RWPE1 (cell line): Measurements from ENCODE around the gene RARG.

ENCODE experiments used
- CTCF ChIA-PET: fragments of 350-600 bp; sonication (Branson Sonifier 250); formaldehyde crosslinking; extraction: SDS; loops from one replicate; lab custom pipeline; 2021; lab: Yijun Ruan, JAX
- POLR2A ChIA-PET: fragments of 400-600 bp; formaldehyde crosslinking; extraction: SDS; loops from one replicate; lab custom pipeline; 2020; ENCODE audit warnings: antibody characterized with exemption; ENCODE audit not compliant: low non-redundant PET; lab: Yijun Ruan, JAX
- DNase-seq: peaks from one replicate; pipeline ENCODE4 v3.0.0; 2012; ENCODE audit warnings: low spot score
- H3K27ac ChIP-seq: fragments of 450-650 bp; 2 replicates; pipeline ENCODE4 v1.5.1; 2017
- TF ChIP-seq, protein P1 (sequence below): fragments of 450-650 bp; conservative IDR thresholded peaks from 2 replicates; pipeline ENCODE4 v1.5.1; 2017; ENCODE audit warnings: low read depth, mild to moderate bottlenecking

Gene RARG

DNA sequence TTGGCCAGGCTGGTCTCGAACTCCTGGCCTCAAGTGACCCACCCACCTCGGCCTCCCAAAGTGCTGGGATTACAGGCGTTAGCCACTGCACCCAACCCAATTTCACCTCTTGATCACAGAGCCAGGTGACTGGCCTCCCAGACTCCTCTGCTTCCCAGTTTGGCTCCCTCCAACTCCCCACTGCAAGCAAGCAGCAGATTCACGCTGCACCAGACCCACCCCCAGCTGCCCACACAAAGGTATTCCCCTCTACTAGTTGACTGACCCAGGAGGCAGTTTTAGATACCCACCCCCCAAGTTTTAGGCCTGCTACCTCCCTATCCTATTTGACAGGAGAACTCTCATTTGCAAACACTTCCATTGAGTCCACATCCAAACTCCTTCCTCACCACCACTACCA is 5.2 kb downstream of the RARG start:
- peak overlapping the region; percentile 99 for H3K27ac ChIP-seq
- ChIA-PET CTCF (no interaction called here), POLR2A (no interaction called here)
- DNase-seq, result no peak
- TF ChIP-seq, protein P1, sequence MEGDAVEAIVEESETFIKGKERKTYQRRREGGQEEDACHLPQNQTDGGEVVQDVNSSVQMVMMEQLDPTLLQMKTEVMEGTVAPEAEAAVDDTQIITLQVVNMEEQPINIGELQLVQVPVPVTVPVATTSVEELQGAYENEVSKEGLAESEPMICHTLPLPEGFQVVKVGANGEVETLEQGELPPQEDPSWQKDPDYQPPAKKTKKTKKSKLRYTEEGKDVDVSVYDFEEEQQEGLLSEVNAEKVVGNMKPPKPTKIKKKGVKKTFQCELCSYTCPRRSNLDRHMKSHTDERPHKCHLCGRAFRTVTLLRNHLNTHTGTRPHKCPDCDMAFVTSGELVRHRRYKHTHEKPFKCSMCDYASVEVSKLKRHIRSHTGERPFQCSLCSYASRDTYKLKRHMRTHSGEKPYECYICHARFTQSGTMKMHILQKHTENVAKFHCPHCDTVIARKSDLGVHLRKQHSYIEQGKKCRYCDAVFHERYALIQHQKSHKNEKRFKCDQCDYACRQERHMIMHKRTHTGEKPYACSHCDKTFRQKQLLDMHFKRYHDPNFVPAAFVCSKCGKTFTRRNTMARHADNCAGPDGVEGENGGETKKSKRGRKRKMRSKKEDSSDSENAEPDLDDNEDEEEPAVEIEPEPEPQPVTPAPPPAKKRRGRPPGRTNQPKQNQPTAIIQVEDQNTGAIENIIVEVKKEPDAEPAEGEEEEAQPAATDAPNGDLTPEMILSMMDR, result no peak

GRCh38 chr12:53225635-53226424 is 6.2 kb downstream of the RARG start:
- DNase-seq, result peak; percentile 56
- peak overlapping the region; percentile 99 for H3K27ac ChIP-seq
- TF ChIP-seq, protein P1, result no peak
- ChIA-PET POLR2A (interaction anchor here (0.5 to 0.6 kb wide), 2 partner anchors 14 to 73 kb away, joined by 4 to 13 read pairs; partner anchors contain the start of gene MYG1), CTCF (interaction anchor here (0.5 to 1.4 kb wide), 3 partner anchors 11 to 283 kb away, joined by 4 to 8 read pairs (median 7); no protein-coding TSS in a partner anchor)

DNA sequence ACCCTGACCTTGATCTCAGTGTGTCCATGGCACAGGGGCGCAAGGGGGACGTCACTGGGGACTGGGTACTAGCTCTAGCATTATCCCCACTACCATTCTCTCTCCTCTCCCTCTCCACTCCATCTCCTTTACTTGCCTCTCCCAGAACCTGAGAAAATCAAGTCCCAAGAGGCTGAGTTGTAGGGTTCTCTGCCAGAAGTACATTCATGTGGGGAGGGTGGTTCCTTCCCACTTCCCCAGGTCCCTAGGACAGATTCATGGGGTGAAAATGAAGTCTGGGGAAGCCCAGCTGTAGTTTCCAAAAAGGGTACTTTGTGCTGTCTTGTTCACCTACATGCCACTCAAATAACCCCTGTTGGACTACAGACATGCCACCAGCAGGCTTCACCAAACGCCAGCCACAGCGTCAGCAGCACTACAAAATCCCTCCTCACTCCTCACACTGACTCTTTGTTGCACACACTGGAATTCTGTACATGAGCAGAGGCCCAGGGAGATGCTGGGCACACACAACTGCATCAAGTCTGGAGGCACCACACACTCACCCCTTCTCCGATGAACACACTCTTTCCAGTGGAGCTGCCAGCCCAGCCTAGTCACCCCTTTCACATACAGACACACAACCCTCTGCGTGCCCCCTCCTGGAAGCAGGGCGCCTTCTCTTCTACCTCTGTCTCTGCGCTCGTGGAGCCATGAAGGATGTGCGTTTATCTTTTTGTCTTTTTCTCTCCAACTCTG is 6.9 kb downstream of the RARG start:
- DNase-seq, result no peak
- ChIA-PET POLR2A (interaction anchor here (0.5 to 0.9 kb wide), 3 partner anchors 11 to 74 kb away, joined by 3 to 13 read pairs (median 4); partner anchors contain the start of gene MYG1), CTCF (interaction anchor here (0.7 to 1.4 kb wide), 4 partner anchors 11 to 183 kb away, joined by 3 to 8 read pairs (median 4); no protein-coding TSS in a partner anchor)
- H3K27ac ChIP-seq, result peak overlapping the region; percentile 99
- TF ChIP-seq, protein P1, result no peak

- H3K27ac ChIP-seq, result peak overlapping the region; percentile 99
- POLR2A ChIA-PET, result interaction anchor here (0.9 kb wide), 1 partner anchor 10 kb away, joined by 3 read pairs; no protein-coding TSS in a partner anchor
- TF ChIP-seq, protein P1, result peak; percentile 44
- CTCF ChIA-PET, result interaction anchor here (0.7 to 0.8 kb wide), 3 partner anchors 27 to 182 kb away, joined by 3 to 4 read pairs (median 3); no protein-coding TSS in a partner anchor
- peak; percentile 79 for DNase-seq
Measured at GRCh38 chr12:53224061-53224896, 7.7 kb downstream of the RARG start.

DNA sequence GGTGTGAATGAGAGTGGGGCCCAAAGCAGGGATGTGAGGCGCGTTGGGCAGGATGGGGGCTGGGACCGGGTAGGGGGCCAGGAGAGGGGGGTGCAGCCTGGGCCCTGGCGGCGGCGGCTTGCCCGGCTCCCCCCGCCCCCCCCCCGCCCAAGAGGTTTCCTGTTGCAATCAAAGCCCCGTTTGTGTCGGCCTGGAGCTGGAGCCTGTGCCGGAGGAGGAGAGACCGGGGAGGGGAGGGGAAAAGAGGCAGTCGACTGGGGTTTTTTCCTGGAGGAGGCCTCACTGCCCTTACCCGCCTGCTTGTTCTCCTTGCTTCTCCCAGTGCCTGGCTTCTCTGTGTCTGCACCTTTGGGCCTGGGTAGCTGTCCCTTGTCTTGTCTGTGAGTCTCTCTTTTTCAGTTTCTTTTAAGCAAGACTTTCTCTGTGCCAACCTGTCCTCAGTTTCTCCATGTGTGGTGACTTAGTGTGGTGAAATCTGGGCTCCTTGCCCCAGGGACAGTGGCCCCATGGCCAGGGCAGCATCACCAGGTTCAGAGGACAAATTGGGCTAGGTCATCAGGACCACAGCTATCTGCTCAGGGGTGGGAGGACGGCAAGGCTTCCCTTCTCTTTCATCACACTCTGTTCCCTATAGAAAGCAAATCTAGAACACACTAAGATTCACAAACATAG is 8.5 kb downstream of the RARG start:
- ChIA-PET CTCF (interaction anchor here (0.6 to 0.7 kb wide), 2 partner anchors 37 to 170 kb away, joined by 3 read pairs; no protein-coding TSS in a partner anchor), POLR2A (no interaction called here)
- peak overlapping the region; percentile 99 for H3K27ac ChIP-seq
- no peak for DNase-seq
- TF ChIP-seq, protein P1, result no peak
